HepG2 (cell line): Measurements from ENCODE around the gene C16orf86. TPM values are rescaled to one million over a fixed set of nuclear protein-coding genes. Genes with fewer than 3 reads are reported as not detected.
A peak's percentile ranks its signal among the peaks of the same experiment; 100 is the strongest.

Experiments used
- CBX2 ChIP-seq, 2 experiments: fragments of 200-600 bp in 1 of 2; sonication (generic); formaldehyde crosslinking in 1 of 2; IDR thresholded peaks; 2 replicates each; pipeline versions ENCODE4 v1.7.0 to v1.8.1; 2018 to 2022; ENCODE audit warnings: low read depth in 2 of 2, low read length in 1 of 2, mild to moderate bottlenecking in 1 of 2, missing genetic modification reagents in 1 of 2
- CBX5 ChIP-seq: sonication (generic); formaldehyde crosslinking; IDR thresholded peaks from 2 replicates; pipeline ENCODE4 v1.4.0; 2020; ENCODE audit warnings: missing genetic modification reagents, borderline replicate concordance
- DDIT3 ChIP-seq: sonication (generic); formaldehyde crosslinking; IDR thresholded peaks from 2 replicates; pipeline ENCODE4 v1.4.0; 2020; ENCODE audit warnings: mild to moderate bottlenecking, missing genetic modification reagents
- HDAC6 ChIP-seq: fragments of 200-600 bp; sonication (generic); IDR thresholded peaks from 2 replicates; pipeline ENCODE4 v1.7.0; 2017; ENCODE audit warnings: mild to moderate bottlenecking, antibody characterized with exemption, low read length, low read depth
- HMGXB4 ChIP-seq, 2 experiments: sonication (generic) in 1 of 2; formaldehyde crosslinking in 1 of 2; IDR thresholded peaks; 2 replicates each; pipeline versions ENCODE4 v1.4.0 to v1.6.1; 2018 to 2020; ENCODE audit warnings: missing genetic modification reagents in 2 of 2, borderline replicate concordance in 1 of 2, low read depth in 1 of 2, mild to moderate bottlenecking in 1 of 2, missing biosample characterization in 1 of 2
- HNRNPK ChIP-seq: fragments of 200-400 bp; formaldehyde crosslinking; IDR thresholded peaks from 2 replicates; pipeline ENCODE4 v1.6.1; 2018; ENCODE audit warnings: low read length, low read depth, moderate library complexity, mild to moderate bottlenecking; ENCODE audit not compliant: poor library complexity, severe bottlenecking
- HOXA5 ChIP-seq: sonication (generic); formaldehyde crosslinking; IDR thresholded peaks from 2 replicates; pipeline ENCODE4 v1.4.0; 2020; ENCODE audit warnings: missing genetic modification reagents
- PRMT3 ChIP-seq: sonication (generic); formaldehyde crosslinking; IDR thresholded peaks from 2 replicates; pipeline ENCODE4 v1.8.1; 2022; ENCODE audit warnings: low read depth, mild to moderate bottlenecking, moderate library complexity, missing genetic modification reagents, borderline replicate concordance
- REPIN1 ChIP-seq: sonication (generic); formaldehyde crosslinking; IDR thresholded peaks from 2 replicates; pipeline ENCODE4 v1.8.0; 2022; ENCODE audit warnings: missing genetic modification reagents, low read depth, mild to moderate bottlenecking, borderline replicate concordance
- TBX3 ChIP-seq: fragments of 450-650 bp; IDR thresholded peaks from 2 replicates; pipeline ENCODE4 v1.6.1; 2017; ENCODE audit warnings: antibody characterized with exemption, mild to moderate bottlenecking, inconsistent platforms, borderline replicate concordance
- ZBTB26 ChIP-seq: IDR thresholded peaks from 2 replicates; pipeline ENCODE4 v1.6.1; 2016; ENCODE audit warnings: missing compliant biosample characterization, missing genetic modification reagents, borderline replicate concordance
- ZBTB7B ChIP-seq: sonication (generic); formaldehyde crosslinking; IDR thresholded peaks from 2 replicates; pipeline ENCODE4 v1.4.0; 2020; ENCODE audit warnings: missing genetic modification reagents
- ZFX ChIP-seq: sonication (generic); formaldehyde crosslinking; IDR thresholded peaks from 2 replicates; pipeline ENCODE4 v1.4.0; 2020; ENCODE audit warnings: mild to moderate bottlenecking, low read depth, missing genetic modification reagents, moderate library complexity
- ZNF138 ChIP-seq: sonication (generic); formaldehyde crosslinking; IDR thresholded peaks from 2 replicates; pipeline ENCODE4 v1.5.0; 2020; ENCODE audit warnings: mild to moderate bottlenecking, low read depth, missing genetic modification reagents
- ZNF18 ChIP-seq: sonication (generic); formaldehyde crosslinking; IDR thresholded peaks from 2 replicates; pipeline ENCODE4 v1.8.0; 2022; ENCODE audit warnings: mild to moderate bottlenecking, missing genetic modification reagents; ENCODE audit not compliant: insufficient replicate concordance
- ZNF362 ChIP-seq: sonication (generic); formaldehyde crosslinking; IDR thresholded peaks from 2 replicates; pipeline ENCODE4 v1.4.0; 2020; ENCODE audit warnings: missing genetic modification reagents, mild to moderate bottlenecking, borderline replicate concordance
- ZNF704 ChIP-seq: sonication (generic); formaldehyde crosslinking; IDR thresholded peaks from 2 replicates; pipeline ENCODE4 v1.8.1; 2023; ENCODE audit warnings: mild to moderate bottlenecking, inconsistent platforms, moderate library complexity, missing genetic modification reagents, borderline replicate concordance
- ZNF792 ChIP-seq: IDR thresholded peaks from 2 replicates; pipeline ENCODE4 v1.6.1; 2016
- ZNF891 ChIP-seq: sonication (generic); formaldehyde crosslinking; IDR thresholded peaks from 2 replicates; pipeline ENCODE4 v1.5.0; 2020; ENCODE audit warnings: mild to moderate bottlenecking, missing genetic modification reagents
- ZSCAN9 ChIP-seq: IDR thresholded peaks from 2 replicates; pipeline ENCODE4 v1.6.1; 2016; ENCODE audit warnings: borderline replicate concordance
- polyA plus RNA-seq, 8 experiments: library from polyadenylated mRNA; depleted of rRNA in 3 of 8; stranded (reverse) in 7 of 8; unstranded in 1 of 8; fragments of >200 nt; fragmentation: Illumina TruSeq in 4 of 8; extraction: Trizol in 4 of 8; gene quantifications; 2 replicates each; pipeline versions ENCODE4 v1.2.1 to v1.2.3, GENCODE V29; 2011 to 2016; ENCODE audit warnings: low read depth in 4 of 8, missing spikeins in 1 of 8, mixed read lengths in 1 of 8; ENCODE audit not compliant: insufficient read depth in 1 of 8
- total RNA-seq, 5 experiments: library from RNA; depleted of rRNA; stranded (reverse); fragments of >200 nt; fragmentation: Illumina TruSeq; extraction: Trizol; gene quantifications; 2 replicates each; pipeline ENCODE4 v1.2.3, GENCODE V29; 2016; ENCODE audit warnings: low read depth in 1 of 5

Gene C16orf86
- total and polyA plus RNA-seq, 2 of the 13 experiments (the other 11 are each of a cell fraction or from before 2014, with no cell fraction given): 1.5 to 3.1 TPM

- TF ChIP-seq ZNF18 (CRISPR knock-in tag) (no peak), ZBTB7B (peak; percentile 73; the same call in 1 of the 2 replicates), ZNF138 (CRISPR knock-in tag) (0 out of 2 replicates have a peak, but pooled peaks have one; percentile 41), CBX2 (IDR thresholded peaks at IDR 0.05; ENCODE audit: low read depth, low read length) (no peak), CBX2 (CRISPR knock-in tag; IDR thresholded peaks at IDR 0.05; ENCODE audit: low read depth) (0 out of 2 replicates have a peak, but pooled peaks have one; percentile 79), ZNF792 (peak; percentile 72; the same call in 1 of the 2 replicates), CBX5 (0 out of 2 replicates have a peak, but pooled peaks have one; percentile 83), ZNF704 (CRISPR knock-in tag) (0 out of 2 replicates have a peak, but pooled peaks have one; percentile 79), HDAC6 (no peak), ZNF891 (CRISPR knock-in tag) (0 out of 2 replicates have a peak, but pooled peaks have one; percentile 3), ZFX (peak; percentile 91), REPIN1 (CRISPR knock-in tag) (peak; percentile 86; the same call in 1 of the 2 replicates), DDIT3 (CRISPR knock-in tag) (no peak), PRMT3 (CRISPR knock-in tag) (no peak), ZSCAN9 (CRISPR knock-in tag) (no peak; the same call in 1 of the 2 replicates), HMGXB4 (CRISPR knock-in tag; IDR thresholded peaks at IDR 0.05; ENCODE audit: borderline replicate concordance in 1 of 2, low read depth in 1 of 2) (peak; percentile 96 to 99), ZNF362 (CRISPR knock-in tag) (peak; percentile 73; the same call in 1 of the 2 replicates), TBX3 (no peak), ZBTB26 (CRISPR knock-in tag) (peak; percentile 70; the same call in 1 of the 2 replicates), HOXA5 (CRISPR knock-in tag) (peak; percentile 92), HNRNPK (no peak)
Observed at GRCh38 chr16:67667817-67668494, 1.3 kb downstream of the C16orf86 start (continued).
